Spleen (tissue), 7 donors: ENCODE data around the gene GNMT.

Source experiments
- POLR2A ChIP-seq, 3 donors: fragments of 450-650 bp; IDR thresholded peaks; one replicate each; pipeline ENCODE4 v1.5.1; 2017; ENCODE audit warnings: antibody characterized with exemption in 3 of 3, mild to moderate bottlenecking in 1 of 3
- POLR2AphosphoS5 ChIP-seq, 3 donors: sonication (generic); formaldehyde crosslinking; IDR thresholded peaks; one replicate each; pipeline ENCODE4 v1.5.1; 2017; ENCODE audit warnings: antibody characterized with exemption in 3 of 3
- TF ChIP-seq, protein P1 (sequence below), 11 experiments: fragments of 200-600 bp in 7 of 11; fragments of 450-650 bp in 4 of 11; sonication (generic) in 4 of 11; IDR thresholded peaks in 8 of 11; conservative IDR thresholded peaks in 3 of 11; 1 replicate in 7 of 11; 2 replicates in 4 of 11; pipeline versions ENCODE4 v1.4.0 to v1.8.0; 2016 to 2021; ENCODE audit warnings: antibody characterized with exemption in 11 of 11, inconsistent platforms in 4 of 11, mild to moderate bottlenecking in 1 of 11
- donor health status: DM: no; HTN: no; CAD: no; lungs with moderate emphysema.
- donor health status: DM: no; HTN: no; CAD: no.
- donor health status: DM: no; HTN: no; CAD: no.

GRCh38 chr6:42967228-42967627 lies 6.7 kb downstream of the GNMT start:
- TF ChIP-seq, protein P1, sequence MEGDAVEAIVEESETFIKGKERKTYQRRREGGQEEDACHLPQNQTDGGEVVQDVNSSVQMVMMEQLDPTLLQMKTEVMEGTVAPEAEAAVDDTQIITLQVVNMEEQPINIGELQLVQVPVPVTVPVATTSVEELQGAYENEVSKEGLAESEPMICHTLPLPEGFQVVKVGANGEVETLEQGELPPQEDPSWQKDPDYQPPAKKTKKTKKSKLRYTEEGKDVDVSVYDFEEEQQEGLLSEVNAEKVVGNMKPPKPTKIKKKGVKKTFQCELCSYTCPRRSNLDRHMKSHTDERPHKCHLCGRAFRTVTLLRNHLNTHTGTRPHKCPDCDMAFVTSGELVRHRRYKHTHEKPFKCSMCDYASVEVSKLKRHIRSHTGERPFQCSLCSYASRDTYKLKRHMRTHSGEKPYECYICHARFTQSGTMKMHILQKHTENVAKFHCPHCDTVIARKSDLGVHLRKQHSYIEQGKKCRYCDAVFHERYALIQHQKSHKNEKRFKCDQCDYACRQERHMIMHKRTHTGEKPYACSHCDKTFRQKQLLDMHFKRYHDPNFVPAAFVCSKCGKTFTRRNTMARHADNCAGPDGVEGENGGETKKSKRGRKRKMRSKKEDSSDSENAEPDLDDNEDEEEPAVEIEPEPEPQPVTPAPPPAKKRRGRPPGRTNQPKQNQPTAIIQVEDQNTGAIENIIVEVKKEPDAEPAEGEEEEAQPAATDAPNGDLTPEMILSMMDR (IDR thresholded peaks at IDR 0.05 in 8 of 11, conservative IDR thresholded peaks at IDR 0.05 in 3 of 11): no peak
- peak in 1 of 3 donors; percentile 21 for TF ChIP-seq POLR2AphosphoS5 (IDR thresholded peaks at IDR 0.05)
- TF ChIP-seq POLR2A (IDR thresholded peaks at IDR 0.05): no peak
